Motor neuron (in vitro differentiated cells): ENCODE measurements around the gene MOCS3. TPM values are rescaled to one million over a fixed set of nuclear protein-coding genes. Genes with fewer than 3 reads are reported as not detected.
A peak's percentile ranks its signal among the peaks of the same experiment; 100 is the strongest.

Source experiments
- ATAC-seq, 8 experiments: fragments of 200-7000 bp; cut with Tn5 transposase; replicated peaks in 6 of 8; 2 replicates each; pipeline ENCODE4 v1.8.0; 2021; ENCODE audit warnings: mild to moderate bottlenecking in 8 of 8, moderate library complexity in 8 of 8
- H3K27ac ChIP-seq, 2 donors: fragments of 250-450 bp; sonication (Bioruptor Pico); 2 replicates each; pipeline ENCODE4 v1.9.0; 2021; ENCODE audit warnings: antibody characterized with exemption in 2 of 2, mild to moderate bottlenecking in 2 of 2, moderate library complexity in 1 of 2
- H3K4me1 ChIP-seq, 2 donors: fragments of 250-450 bp; sonication (Bioruptor Pico); replicated peaks in 1 of 2; 2 replicates each; pipeline ENCODE4 v1.6.1; 2021; ENCODE audit warnings: antibody characterized with exemption in 2 of 2, mild to moderate bottlenecking in 2 of 2, moderate library complexity in 1 of 2
- H3K4me3 ChIP-seq, 5 donors: fragments of 250-450 bp; sonication (Bioruptor Pico); 2 replicates each; pipeline ENCODE4 v1.9.0; 2021; ENCODE audit warnings: antibody characterized with exemption in 5 of 5, mild to moderate bottlenecking in 5 of 5, moderate library complexity in 4 of 5
- WGBS, 10 experiments: fragments of 450-650 bp; shearing (Covaris generic); methylation state at CpG; one replicate each; pipeline ENCODE4 v1.0.0; 2022; 5-methylcytosine and 5-hydroxymethylcytosine counted together
- in situ Hi-C, 9 experiments: fragments of 400-800 bp; cut with MboI; loops; one replicate each; pipeline ENCODE4 v1.15.0; 2021; ENCODE audit warnings: low sequenced_read_pairs in 9 of 9, low pct_unique_long_range_greater_than_20kb in 2 of 9; ENCODE audit not compliant: unreplicated experiment in 9 of 9
- total RNA-seq, 8 experiments: library from RNA; unstranded; fragments of 300-600 nt; gene quantifications; 2 replicates each; pipeline versions ENCODE4 v1.2.3 to v1.2.4, GENCODE V29; 2022

The MOCS3 gene
- total RNA-seq, 8 experiments from 2014 or later = 4.1 to 9.3 (median 6.0) TPM

- H3K4me1 ChIP-seq = peaks cover 18 to 21% of the 10 kb centered on the region in 2 donors
- peak; percentile 76 to 98 (median 90) for ATAC-seq
- in situ Hi-C loops = loop anchor here (10.0 to 25.0 kb wide), 5 partner anchors 312 to 1094 kb away; no protein-coding TSS in a partner anchor
- 0 to 71% (median 36%) methylated on average over 3 to 12 of the region's 13 CpGs; no CpG with 5 or more reads in 4 of the 10 experiments for WGBS, 10 experiments
- no peak overlapping the region for H3K27ac ChIP-seq
- no peak overlapping the region for H3K4me3 ChIP-seq
Observed at GRCh38 chr20:50992733-50993457, 34.3 kb downstream of the MOCS3 start.

- WGBS, 10 experiments = 53 to 100% (median 84%) methylated on average over 3 to 9 of the region's 9 CpGs; no CpG with 5 or more reads in 3 of the 10 experiments
- in situ Hi-C loops = loop anchor here (10.0 to 25.0 kb wide), 5 partner anchors 311 to 1093 kb away; no protein-coding TSS in a partner anchor
Observed at GRCh38 chr20:50993876-50994275, 35.3 kb downstream of the MOCS3 start.

GRCh38 chr20:50995506-50995905, 36.9 kb downstream of the MOCS3 start:
- no peak for ATAC-seq
- 45 to 100% (median 94%) methylated on average over 1 to 5 of the region's 5 CpGs; no CpG with 5 or more reads in 2 of the 10 experiments for WGBS, 10 experiments
- no peak overlapping the region for H3K27ac ChIP-seq
- H3K4me1 ChIP-seq = peaks cover 18 to 23% of the 10 kb centered on the region in 2 donors
- no peak overlapping the region for H3K4me3 ChIP-seq
- in situ Hi-C loops = loop anchor here (10.0 to 25.0 kb wide), 5 partner anchors 309 to 1092 kb away; no protein-coding TSS in a partner anchor

More at GRCh38 chr20:50993876-50994275, 35.3 kb downstream of the MOCS3 start:
- Histone ChIP-seq H3K27ac (no peak overlapping the region), H3K4me3 (no peak overlapping the region), H3K4me1 (peaks cover 18 to 23% of the 10 kb centered on the region in 2 donors)
- no peak for ATAC-seq

GRCh38 chr20:50996901-50997865, 38.6 kb downstream of the MOCS3 start:
- in situ Hi-C loops = loop anchor here (10.0 to 25.0 kb wide), 5 partner anchors 308 to 1090 kb away; no protein-coding TSS in a partner anchor
- peaks cover 28 to 38% of the 10 kb centered on the region in 2 donors for H3K4me1 ChIP-seq
- H3K27ac ChIP-seq = no peak overlapping the region
- WGBS, 10 experiments = 4 to 81% (median 37%) methylated on average over 1 to 9 of the region's 10 CpGs; no CpG with 5 or more reads in 2 of the 10 experiments
- H3K4me3 ChIP-seq = no peak overlapping the region
- peak in 5 of 8 experiments; percentile 8 to 55 (median 37) for ATAC-seq

GRCh38 chr20:50999355-50999754, 40.7 kb downstream of the MOCS3 start:
- H3K4me3 ChIP-seq = no peak overlapping the region
- peaks cover 38 to 51% of the 10 kb centered on the region in 2 donors for H3K4me1 ChIP-seq
- no peak overlapping the region for H3K27ac ChIP-seq
- in situ Hi-C loops = loop anchor here (10.0 to 25.0 kb wide), 5 partner anchors 305 to 1088 kb away; no protein-coding TSS in a partner anchor
- ATAC-seq = no peak
- 33 to 100% (median 60%) methylated on average over 1 of the region's 4 CpGs; no CpG with 5 or more reads in 7 of the 10 experiments for WGBS, 10 experiments

GRCh38 chr20:51001430-51002265, 43.0 kb downstream of the MOCS3 start:
- no peak overlapping the region for H3K4me3 ChIP-seq
- 50 to 100% (median 69%) methylated on average over 1 to 16 of the region's 20 CpGs for WGBS, 10 experiments
- peaks cover 35 to 48% of the 10 kb centered on the region in 2 donors for H3K4me1 ChIP-seq
- in situ Hi-C loops = no loop called here
- peak in 5 of 8 experiments; percentile 71 to 82 (median 80) for ATAC-seq
- no peak overlapping the region for H3K27ac ChIP-seq

GRCh38 chr20:51002633-51003032, 44.0 kb downstream of the MOCS3 start:
- no peak for ATAC-seq
- 42 to 100% (median 88%) methylated on average over 1 to 2 of the region's 7 CpGs; no CpG with 5 or more reads in 7 of the 10 experiments for WGBS, 10 experiments
- Histone ChIP-seq H3K4me1 (peaks cover 26 to 38% of the 10 kb centered on the region in 2 donors), H3K27ac (no peak overlapping the region), H3K4me3 (no peak overlapping the region)
- in situ Hi-C loops = no loop called here

GRCh38 chr20:51003753-51004152, 45.1 kb downstream of the MOCS3 start:
- Histone ChIP-seq H3K27ac (peak overlapping the region in 1 of 2 donors; percentile 63), H3K4me3 (no peak overlapping the region), H3K4me1 (peaks cover 25 to 34% of the 10 kb centered on the region in 2 donors)
- in situ Hi-C loops = no loop called here
- 0 to 77% (median 76%) methylated on average over 1 to 10 of the region's 21 CpGs; no CpG with 5 or more reads in 7 of the 10 experiments for WGBS, 10 experiments
- ATAC-seq = peak in 5 of 8 experiments; percentile 28 to 67 (median 58)

GRCh38 chr20:51004305-51004727, 45.7 kb downstream of the MOCS3 start:
- peaks cover 25 to 34% of the 10 kb centered on the region in 2 donors for H3K4me1 ChIP-seq
- 80 to 100% (median 94%) methylated on average over 1 to 8 of the region's 44 CpGs; no CpG with 5 or more reads in 6 of the 10 experiments for WGBS, 10 experiments
- no peak for ATAC-seq

GRCh38 chr20:51004781-51005180, 46.2 kb downstream of the MOCS3 start:
- Histone ChIP-seq H3K4me1 (peaks cover 25 to 34% of the 10 kb centered on the region in 2 donors), H3K27ac (no peak overlapping the region), H3K4me3 (no peak overlapping the region)
- in situ Hi-C loops = no loop called here
- ATAC-seq = no peak
- whole genome bisulfite sequencing, 10 experiments = 92 to 100% methylated on average over 1 to 2 of the region's 9 CpGs; no CpG with 5 or more reads in 8 of the 10 experiments

More at GRCh38 chr20:51004305-51004727, 45.7 kb downstream of the MOCS3 start:
- in situ Hi-C loops = no loop called here
- no peak overlapping the region for H3K27ac ChIP-seq
- H3K4me3 ChIP-seq = no peak overlapping the region

- Histone ChIP-seq H3K4me1 (peaks cover 25 to 34% of the 10 kb centered on the region in 2 donors), H3K4me3 (no peak overlapping the region), H3K27ac (no peak overlapping the region)
- in situ Hi-C loops = no loop called here
- 60 to 96% (median 93%) methylated on average over 1 to 7 of the region's 7 CpGs; no CpG with 5 or more reads in 3 of the 10 experiments for WGBS, 10 experiments
- ATAC-seq = no peak
Observed at GRCh38 chr20:51005214-51005613, 46.6 kb downstream of the MOCS3 start.

- WGBS, 10 experiments = 100% methylated on average over 1 to 3 of the region's 5 CpGs; no CpG with 5 or more reads in 8 of the 10 experiments
- in situ Hi-C loops = no loop called here
- H3K4me1 ChIP-seq = peaks cover 9 to 10% of the 10 kb centered on the region in 2 donors
Observed at GRCh38 chr20:51008718-51009117, 50.1 kb downstream of the MOCS3 start.

More at GRCh38 chr20:51008718-51009117, 50.1 kb downstream of the MOCS3 start:
- no peak for ATAC-seq
- no peak overlapping the region for H3K27ac ChIP-seq
- no peak overlapping the region for H3K4me3 ChIP-seq
